Right lobe of liver (tissue), 4 donors: ENCODE measurements around the gene SLC9C1.

ENCODE experiments used
- CTCF ChIP-seq, 4 donors: fragments of 200-600 bp in 3 of 4; fragments of 450-650 bp in 1 of 4; IDR thresholded peaks; one replicate each; pipeline versions ENCODE4 v1.5.1 to v1.8.0; 2016 to 2022; ENCODE audit warnings: antibody characterized with exemption in 4 of 4, mild to moderate bottlenecking in 2 of 4
- POLR2A ChIP-seq: fragments of 450-650 bp; IDR thresholded peaks from one replicate; pipeline ENCODE4 v1.6.1; 2017; ENCODE audit warnings: antibody characterized with exemption, mild to moderate bottlenecking
- donor health status: DM: no; HTN: no; CAD: no.
- donor health status: DM: no; HTN: no; CAD: no.
- donor health status: DM: no; HTN: yes; CAD: no.

- no peak for TF ChIP-seq CTCF (IDR thresholded peaks at IDR 0.05)
- no peak for TF ChIP-seq POLR2A
Measured at GRCh38 chr3:112303764-112304325, 9.8 kb upstream of the SLC9C1 start.
